Stimulated activated CD4-positive, alpha-beta T cell treated with anti-CD3 and anti-CD28 coated beads, Interleukin-4, amount 100 ng/mL, for 1 hour (primary cell): ENCODE data around the gene ZNF100.
A peak's percentile ranks its signal among the peaks of the same experiment; 100 is the strongest.
"Not testable (repeated sequence)": the region's sequence is repeated elsewhere in the genome, so short reads cannot be mapped to it uniquely, and the experiment has no call there.

Experiments
- DNase-seq: peaks from one replicate; pipeline ENCODE4 v3.0.0-alpha.2; 2020

The ZNF100 gene

DNA sequence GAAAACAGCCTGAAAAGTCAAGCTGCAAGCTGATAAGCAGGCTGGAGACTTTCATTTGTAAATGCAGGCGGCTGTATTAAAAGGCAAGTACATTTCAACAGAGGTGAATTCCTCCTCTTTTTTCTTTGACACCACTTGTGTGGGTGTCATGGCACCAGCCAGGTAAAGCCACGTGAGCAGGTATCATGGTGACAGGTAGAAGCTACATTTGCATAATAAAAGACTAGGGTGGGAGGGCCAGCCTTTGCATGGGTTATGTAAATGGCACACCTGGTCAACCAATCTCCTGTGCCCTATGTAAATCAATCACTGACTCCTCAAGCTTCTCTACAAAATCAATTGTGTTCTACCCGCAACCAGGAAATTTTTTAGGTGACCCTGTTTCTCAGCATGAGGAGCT is 68.2 kb downstream of the ZNF100 start:
- DNase-seq, result no peak

DNA sequence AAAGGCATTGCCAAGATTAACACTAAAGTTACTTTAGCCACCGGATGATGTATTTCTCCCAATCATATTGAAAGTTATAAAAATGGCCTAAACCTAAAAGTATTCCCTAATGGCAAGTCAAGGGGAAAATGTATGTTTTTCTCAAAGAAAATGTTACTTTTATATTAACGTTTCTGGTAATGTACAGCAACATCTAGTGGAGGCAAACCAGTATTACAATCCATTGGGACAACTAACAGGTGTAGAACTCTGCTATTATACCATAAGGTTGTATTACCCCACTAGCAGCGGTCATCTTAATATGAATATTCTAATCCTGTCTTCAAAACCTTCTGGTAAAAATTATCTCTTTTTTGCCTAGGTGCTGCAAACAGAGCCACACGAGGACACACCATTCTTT is 69.2 kb downstream of the ZNF100 start:
- no peak for DNase-seq

- DNase-seq, result no peak
Measured at GRCh38 chr19:21697698-21698097, 69.7 kb downstream of the ZNF100 start.

DNA sequence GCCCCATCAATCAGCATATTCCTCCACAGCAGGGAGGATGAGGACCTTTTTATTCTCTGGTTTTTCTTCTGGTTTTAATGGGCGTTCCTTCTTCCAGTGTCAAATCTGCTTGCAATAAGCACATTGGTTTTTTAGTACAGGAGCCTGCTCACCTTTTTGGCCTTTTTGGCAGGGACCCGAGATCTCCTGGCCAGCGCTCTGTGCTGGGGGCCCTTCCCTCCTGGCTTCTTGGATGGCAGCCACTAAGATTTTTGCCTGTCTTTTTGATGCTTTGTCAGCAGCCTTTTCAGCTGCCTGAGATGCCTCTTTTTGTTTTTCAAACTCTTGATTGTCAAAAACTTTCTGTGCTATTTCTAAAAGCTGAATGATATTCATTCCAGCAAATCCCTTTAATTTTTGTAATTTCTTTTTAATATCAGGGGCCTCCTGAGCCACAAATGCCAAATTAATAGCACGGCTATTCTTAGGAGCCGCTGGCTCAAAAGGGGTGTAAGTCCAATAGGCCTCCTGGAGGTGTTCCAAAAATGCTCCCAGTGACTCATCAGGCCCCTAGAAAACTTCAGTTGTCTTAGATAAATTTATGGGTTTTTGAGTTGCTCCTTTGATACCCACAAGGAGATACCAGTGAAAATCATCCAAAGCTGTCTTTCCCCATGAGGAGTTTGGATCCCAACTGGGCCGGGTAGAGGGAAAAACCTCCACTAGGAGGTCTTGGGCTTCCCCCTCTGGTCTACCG is 73.0 kb downstream of the ZNF100 start:
- DNase-seq, result no peak

DNA sequence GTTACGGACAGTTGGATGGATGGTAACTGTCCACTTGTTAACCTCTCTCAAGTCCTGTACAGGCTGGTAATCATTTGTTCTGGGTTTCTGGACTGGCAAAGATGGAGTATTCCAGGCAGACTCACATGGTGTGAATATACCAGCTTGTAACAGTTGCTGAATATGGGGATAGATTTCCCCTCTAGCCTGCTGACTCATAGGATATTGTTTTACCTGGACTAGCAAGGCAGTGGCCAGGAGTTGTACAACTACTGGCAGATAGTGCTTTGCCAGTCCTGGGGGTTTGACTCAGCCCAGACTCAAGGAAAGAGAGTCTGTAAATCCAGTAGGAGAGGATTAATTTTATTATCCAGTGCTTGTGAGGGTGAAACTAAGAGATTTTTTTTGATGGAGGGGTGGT is 74.0 kb downstream of the ZNF100 start:
- no peak for DNase-seq

- no peak for DNase-seq
Measured at GRCh38 chr19:21691661-21692060, 75.7 kb downstream of the ZNF100 start.

- DNase-seq, result no peak
Measured at GRCh38 chr19:21688464-21688863, 78.9 kb downstream of the ZNF100 start.

GRCh38 chr19:21680671-21681070 is 86.7 kb downstream of the ZNF100 start:
- no peak for DNase-seq

DNA sequence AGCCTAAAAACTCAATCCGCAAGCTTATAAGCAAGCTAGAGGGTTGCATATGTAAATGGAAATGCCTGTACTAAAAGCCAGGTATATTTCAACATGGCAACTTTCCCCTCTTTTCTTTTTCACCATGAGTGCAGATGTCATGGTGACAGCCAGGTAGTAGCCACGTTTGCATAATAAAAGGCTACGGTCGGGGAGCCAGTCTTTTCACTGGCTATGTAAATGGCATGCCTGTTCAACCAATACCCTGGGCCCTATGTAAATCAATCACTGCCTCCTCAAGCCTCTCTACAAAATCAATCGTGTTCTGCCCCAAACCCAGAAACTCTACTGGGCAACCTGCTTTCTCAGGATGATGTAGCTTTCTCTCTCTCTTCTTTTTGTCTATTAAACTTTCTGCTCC is 87.4 kb downstream of the ZNF100 start:
- DNase-seq, result no peak

DNA sequence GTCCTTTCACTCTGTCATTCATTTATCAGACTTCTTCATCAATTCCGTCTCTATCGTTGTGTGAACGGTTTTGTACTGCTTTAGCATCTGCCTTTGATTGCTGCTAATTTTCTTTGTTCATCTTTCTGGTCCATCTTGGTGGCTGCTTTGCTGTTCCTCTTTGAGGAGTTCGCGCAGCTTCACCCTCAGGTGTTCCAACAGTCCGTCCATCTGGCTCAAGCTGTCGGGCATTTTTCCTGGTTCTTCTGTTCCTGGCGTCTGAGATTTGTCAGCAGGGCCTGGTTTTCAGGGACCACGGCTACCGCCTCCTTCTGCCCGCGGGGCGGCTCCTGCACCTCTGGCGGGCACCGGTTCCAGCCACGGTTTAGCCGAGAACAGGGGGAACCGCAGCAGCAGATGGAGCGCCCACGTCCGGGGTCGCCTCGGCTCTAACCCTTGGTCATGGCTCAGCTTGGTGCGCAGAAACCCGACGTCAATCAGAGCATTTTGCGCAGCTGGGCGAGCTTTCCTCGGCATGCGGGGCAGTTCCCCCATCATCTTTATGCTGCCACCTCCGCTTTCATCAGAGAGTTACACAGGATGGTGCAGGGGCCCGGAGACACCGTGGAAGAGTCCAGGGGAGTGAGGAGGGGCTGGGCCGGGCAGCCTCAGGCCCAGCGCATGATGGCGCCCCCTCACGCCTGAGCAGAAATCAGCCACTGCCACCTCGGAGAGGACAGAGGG is 89.5 kb downstream of the ZNF100 start:
- peak; percentile 5 for DNase-seq

- no peak for DNase-seq
Measured at GRCh38 chr19:21674454-21674853, 92.9 kb downstream of the ZNF100 start.

GRCh38 chr19:21673479-21673878 is 93.9 kb downstream of the ZNF100 start:
- not testable (repeated sequence) for DNase-seq
